Nasal cavity respiratory epithelium epithelial cell of viscerocranial mucosa (primary cell): ENCODE measurements around the gene NUP93. TPM values are rescaled to one million over a fixed set of nuclear protein-coding genes. Genes with fewer than 3 reads are reported as not detected.

Experiments used
- total RNA-seq: library from RNA; depleted of rRNA; stranded (reverse); fragments of >200 nt; gene quantifications from 2 replicates; pipeline ENCODE4 v1.2.3, GENCODE V29; 2014

The NUP93 gene
- 55.5 and 57.1 TPM in 2 replicates for total RNA-seq

DNA sequence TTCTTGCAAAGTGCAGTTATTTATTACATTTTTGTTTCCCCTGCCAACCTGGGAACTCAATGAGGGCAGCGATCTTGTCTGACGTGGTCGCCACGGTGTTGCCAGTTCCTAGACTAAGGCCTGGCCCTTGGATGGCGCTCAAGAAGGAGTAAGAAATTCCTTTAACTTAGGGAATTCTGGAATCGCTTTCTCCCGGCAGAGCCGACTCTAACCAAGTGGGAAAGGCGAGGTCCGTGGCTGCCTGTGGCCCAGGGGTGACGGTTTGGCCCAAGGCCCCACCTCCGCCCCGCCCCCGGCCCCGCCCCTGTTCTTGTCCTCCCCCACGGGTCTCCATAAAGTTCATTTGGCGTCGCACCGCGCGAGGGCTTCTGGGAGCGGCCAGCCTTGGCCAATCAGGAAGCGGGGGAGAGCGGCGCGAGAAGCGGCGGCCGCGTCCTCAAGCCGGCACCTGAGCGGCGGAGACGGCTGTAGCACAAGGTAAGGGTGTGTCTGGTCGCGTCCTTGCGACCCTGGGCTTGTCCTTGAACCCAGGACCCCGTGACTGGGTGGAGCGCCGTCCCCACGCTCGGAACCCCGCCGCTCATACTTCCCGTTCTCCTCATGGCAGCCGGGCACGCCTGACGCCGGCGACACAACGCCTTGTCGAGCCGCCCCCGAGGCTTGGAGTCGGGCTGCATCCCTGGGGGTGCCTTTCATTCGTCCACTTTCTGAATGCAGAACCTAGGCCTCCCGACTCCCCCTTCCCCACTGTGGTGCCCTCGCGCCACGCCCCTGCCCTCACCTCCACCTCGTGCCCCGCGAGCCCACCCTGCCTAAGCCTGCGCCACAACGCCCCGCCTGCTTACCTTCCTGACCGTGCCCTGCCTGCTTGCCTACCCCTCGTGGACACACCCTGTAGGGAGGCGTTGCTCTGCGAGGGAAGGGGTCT lies at the start of gene NUP93:
Gene NUP93 (plus strand): TSS at position 395 of the 928 bp plus-strand sequence. CDS start 18,119 bp downstream, outside the sequence.

DNA sequence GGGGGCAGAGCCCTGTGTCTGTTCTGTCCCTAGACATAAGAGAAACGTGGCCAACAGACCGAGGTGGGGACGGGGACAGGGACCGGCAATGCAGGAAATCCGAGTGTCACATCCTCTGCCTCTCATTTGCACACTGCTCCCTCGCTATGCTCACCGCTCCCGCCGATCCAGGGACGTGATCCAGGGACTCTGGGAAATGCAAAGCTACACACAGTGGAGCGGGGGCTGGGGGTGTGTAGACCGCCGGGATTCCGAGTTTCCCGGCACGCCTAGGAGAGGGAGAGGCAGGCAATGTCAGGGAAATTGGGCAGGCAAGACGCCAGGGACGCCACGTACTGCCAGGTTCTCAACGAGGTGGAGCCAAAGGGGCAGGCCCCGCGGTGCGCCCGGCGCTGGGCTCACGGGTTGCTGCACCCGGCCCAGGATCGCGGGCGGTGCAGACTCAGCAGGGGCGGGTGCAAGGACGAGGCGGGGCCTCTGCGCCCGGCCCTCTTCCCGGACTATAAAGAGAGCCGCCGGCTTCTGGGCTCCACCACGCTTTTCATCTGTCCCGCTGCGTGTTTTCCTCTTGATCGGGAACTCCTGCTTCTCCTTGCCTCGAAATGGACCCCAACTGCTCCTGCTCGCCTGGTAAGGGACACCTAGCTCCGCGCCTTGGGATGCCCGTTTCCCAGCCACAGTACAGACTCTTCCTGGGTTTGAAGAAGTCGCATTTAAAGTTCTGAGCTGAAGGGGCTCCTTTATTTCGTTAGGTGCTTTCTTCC lies 47.8 kb upstream of the NUP93 start, which contains the start of gene MT1X:
Gene MT1X (plus strand): TSS at position 532 of the 764 bp plus-strand sequence. CDS start 71 bp downstream, at position 603.

DNA sequence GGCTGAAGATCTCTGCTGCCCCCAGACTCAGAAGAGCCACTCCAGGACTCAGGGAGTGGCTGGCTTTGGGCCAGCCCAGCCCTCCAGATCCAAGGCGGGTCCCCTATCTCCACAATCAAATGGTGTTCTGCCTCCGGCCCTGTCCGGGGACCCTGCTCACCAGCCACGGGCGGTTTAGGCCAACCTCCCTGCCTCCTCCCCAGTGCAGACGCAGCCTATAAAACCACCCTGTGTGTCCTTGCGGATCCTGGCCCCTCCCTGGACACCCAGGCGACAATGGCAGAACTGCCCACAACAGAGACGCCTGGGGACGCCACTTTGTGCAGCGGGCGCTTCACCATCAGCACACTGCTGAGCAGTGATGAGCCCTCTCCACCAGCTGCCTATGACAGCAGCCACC lies 135.0 kb downstream of the NUP93 start, which contains the start of gene SLC12A3:
Gene SLC12A3 (plus strand): TSS at position 248 of the 400 bp plus-strand sequence. CDS start 29 bp downstream, at position 277.

Other genes starting within 250 kb of the NUP93 start
- gene BBS2, start 210.1 kb upstream of the NUP93 start, total RNA-seq = 57.6 and 62.5 TPM in 2 replicates
- not detected in 2 replicates for gene MT4, start 165.1 kb upstream of the NUP93 start, total RNA-seq
- gene MT3, start 140.6 kb upstream of the NUP93 start, total RNA-seq = not detected in 2 replicates
- gene MT2A, start 121.5 kb upstream of the NUP93 start, total RNA-seq = 15.4 and 173 TPM in 2 replicates
- 74.2 and 274 TPM in 2 replicates for gene MT1E, start 104.3 kb upstream of the NUP93 start, total RNA-seq
- gene MT1M, start 97.5 kb upstream of the NUP93 start, total RNA-seq = 0.34 and 0.57 TPM in 2 replicates
- gene MT1A, start 91.5 kb upstream of the NUP93 start, total RNA-seq = not detected in 2 replicates
- gene MT1B, start 78.2 kb upstream of the NUP93 start, total RNA-seq = not detected in 2 replicates
- gene MT1F, start 72.2 kb upstream of the NUP93 start, total RNA-seq = 1.4 and 4.3 TPM in 2 replicates
- 0.68 and 3.3 TPM in 2 replicates for gene MT1G, start 62.1 kb upstream of the NUP93 start, total RNA-seq
- gene MT1H, start 60.3 kb upstream of the NUP93 start, total RNA-seq = not detected in 2 replicates
- gene MT1X, start 47.7 kb upstream of the NUP93 start, total RNA-seq = 103 and 1,248 TPM in 2 replicates
- gene SLC12A3, start 135.1 kb downstream of the NUP93 start, total RNA-seq = not detected in 2 replicates
- gene HERPUD1, start 202.0 kb downstream of the NUP93 start, total RNA-seq = 162 and 185 TPM in 2 replicates
- gene CETP, start 231.8 kb downstream of the NUP93 start, total RNA-seq = not detected in 2 replicates